Endothelial cell of umbilical vein (primary cell): Measurements from ENCODE around the gene ATG10. TPM values are rescaled to one million over a fixed set of nuclear protein-coding genes. Genes with fewer than 3 reads are reported as not detected.

Experiments used
- BruUV-seq: library from RNA; stranded (reverse); fragments of 400-500 nt; replicated peaks from 2 replicates; lab custom pipeline; 2021; lab: Mats Ljungman, UMichigan
- CTCF ChIA-PET: fragments of 300-600, 350-600 bp; sonication (Branson Sonifier 250); formaldehyde crosslinking; loops from one replicate; lab custom pipeline; 2021; ENCODE audit warnings: antibody characterized with exemption, inconsistent platforms; lab: Charles Lee
- POLR2A ChIA-PET: fragments of 300-600, 350-600 bp; sonication (Branson Sonifier 250); formaldehyde crosslinking; loops from one replicate; lab custom pipeline; 2021; ENCODE audit warnings: antibody characterized with exemption, inconsistent platforms; lab: Charles Lee
- DNase-seq: peaks from one replicate; pipeline ENCODE4 v3.0.0-alpha.2; 2011; ENCODE audit warnings: low read depth, low spot score
- FAIRE-seq: peaks from 2 replicates; lab custom pipeline; 2011; peaks lifted over from hg19 to GRCh38; lab: Jason Lieb, UNC
- H2AFZ ChIP-seq: 2 replicates; pipeline ENCODE4 v1.6.0; 2012; ENCODE audit warnings: low read depth, low read length, control low read depth, inconsistent platforms
- H3K27ac ChIP-seq: 2 replicates; pipeline ENCODE4 v1.5.1; 2011; ENCODE audit warnings: low read depth, mild to moderate bottlenecking, control low read depth, low read length, moderate library complexity; ENCODE audit not compliant: insufficient read depth
- H3K27me3 ChIP-seq, 2 experiments: 2 replicates each; pipeline versions ENCODE4 v1.6.0 to v1.6.1; 2011; ENCODE audit warnings: low read length in 2 of 2, mixed read lengths in 1 of 2; ENCODE audit not compliant: control insufficient read depth in 2 of 2, insufficient read depth in 2 of 2
- H3K36me3 ChIP-seq, 2 experiments: 2 replicates in 1 of 2; 3 replicates in 1 of 2; pipeline ENCODE4 v1.5.1; 2011; ENCODE audit warnings: low read length in 2 of 2, mild to moderate bottlenecking in 1 of 2, moderate library complexity in 1 of 2; ENCODE audit not compliant: control insufficient read depth in 2 of 2, insufficient read depth in 2 of 2; ENCODE audit errors: extremely low read depth in 1 of 2
- H3K4me1 ChIP-seq: 3 replicates; pipeline ENCODE4 v1.5.1; 2011; ENCODE audit warnings: mild to moderate bottlenecking, low read length; ENCODE audit not compliant: control insufficient read depth, insufficient read depth; ENCODE audit errors: extremely low read depth
- H3K4me2 ChIP-seq: 2 replicates; pipeline ENCODE4 v1.6.1; 2011; ENCODE audit warnings: low read length, control low read depth, mixed read lengths; ENCODE audit not compliant: insufficient read depth
- H3K4me3 ChIP-seq, 3 experiments: fragments of 200-600 bp in 1 of 3; sonication (generic), shearing (Covaris generic) in 1 of 3; replicated peaks in 1 of 3; 2 replicates each; pipeline ENCODE4 v1.5.1; 2011 to 2016; ENCODE audit warnings: control low read depth in 3 of 3, low read length in 3 of 3, mild to moderate bottlenecking in 2 of 3, inconsistent platforms in 1 of 3, low read depth in 1 of 3, moderate library complexity in 1 of 3; ENCODE audit not compliant: insufficient read depth in 1 of 3
- H3K79me2 ChIP-seq: 2 replicates; pipeline ENCODE4 v1.6.0; 2012; ENCODE audit warnings: low read length, inconsistent platforms; ENCODE audit not compliant: control insufficient read depth, insufficient read depth
- H3K9ac ChIP-seq: replicated peaks from 2 replicates; pipeline ENCODE3; 2011; ENCODE audit warnings: low read length, control low read depth; ENCODE audit not compliant: insufficient read depth; ENCODE audit errors: extremely low read depth
- H3K9me1 ChIP-seq: replicated peaks from 3 replicates; pipeline ENCODE4 v1.6.0; 2011; ENCODE audit warnings: mild to moderate bottlenecking, low read length; ENCODE audit not compliant: control insufficient read depth, insufficient read depth; ENCODE audit errors: extremely low read depth
- H3K9me3 ChIP-seq: replicated peaks from 2 replicates; pipeline ENCODE4 v1.5.1; 2012; ENCODE audit warnings: low read length, inconsistent platforms; ENCODE audit not compliant: control insufficient read depth, insufficient read depth
- H4K20me1 ChIP-seq: replicated peaks from 2 replicates; pipeline ENCODE3; 2011; ENCODE audit warnings: mild to moderate bottlenecking, low read length; ENCODE audit not compliant: control insufficient read depth, insufficient read depth; ENCODE audit errors: extremely low read depth
- EZH2 ChIP-seq: IDR thresholded peaks from 2 replicates; pipeline ENCODE4 v1.6.1; 2012; ENCODE audit warnings: borderline replicate concordance, low read depth, mild to moderate bottlenecking, moderate library complexity, low read length, inconsistent platforms; ENCODE audit not compliant: severe bottlenecking
- FOS ChIP-seq: IDR thresholded peaks from 2 replicates; pipeline ENCODE4 v1.6.1; 2011; ENCODE audit warnings: mild to moderate bottlenecking, low read length, moderate library complexity, borderline replicate concordance; ENCODE audit not compliant: insufficient read depth
- GATA2 ChIP-seq: IDR thresholded peaks from 2 replicates; pipeline ENCODE4 v1.7.0; 2011; ENCODE audit warnings: low read depth, mild to moderate bottlenecking, moderate library complexity, mixed read lengths, low read length; ENCODE audit not compliant: insufficient read length, insufficient read depth
- JUN ChIP-seq: IDR thresholded peaks from 2 replicates; pipeline ENCODE4 v1.6.1; 2011; ENCODE audit warnings: borderline replicate concordance, low read depth; ENCODE audit not compliant: insufficient read length, insufficient read depth
- MYC ChIP-seq: IDR thresholded peaks from one replicate; pipeline ENCODE4 v1.6.1; 2011; ENCODE audit warnings: mild to moderate bottlenecking, low read depth, low read length
- POLR2A ChIP-seq: IDR thresholded peaks from 2 replicates; pipeline ENCODE4 v1.6.1; 2012; ENCODE audit warnings: low read depth, mild to moderate bottlenecking, control low read depth, low read length
- POLR2AphosphoS5 ChIP-seq: IDR thresholded peaks from 2 replicates; pipeline ENCODE4 v1.6.1; 2012; ENCODE audit warnings: low read depth, mild to moderate bottlenecking, control low read depth, low read length, moderate library complexity; ENCODE audit not compliant: insufficient read depth
- dilution Hi-C: fragments of 300-500 bp; cut with MboI; formaldehyde crosslinking; loops from one replicate; pipeline ENCODE4 v1.15.0; 2019; ENCODE audit warnings: low sequenced_read_pairs; ENCODE audit not compliant: extremely low pct_ligation_motif_present
- intact Hi-C: fragments of 100-400 bp; cut with micrococcal nuclease; formaldehyde crosslinking; loops from one replicate; pipeline ENCODE4 v1.10.0; 2022
- polyA plus RNA-seq, 4 experiments: library from polyadenylated mRNA; depleted of rRNA in 3 of 4; stranded (reverse) in 3 of 4; unstranded in 1 of 4; fragments of >200 nt; gene quantifications; 2 replicates each; pipeline versions ENCODE4 v1.2.1 to v1.2.3, GENCODE V29; 2011 to 2012; ENCODE audit warnings: missing spikeins in 1 of 4
- total RNA-seq: library from RNA; stranded (reverse); gene quantifications from 2 replicates; pipeline ENCODE4 v1.2.3, GENCODE V29; 2021
- TF ChIP-seq, protein P1 (sequence below), 2 donors: IDR thresholded peaks; 1 replicate in 1 of 2; 2 replicates in 1 of 2; pipeline ENCODE4 v1.5.1; 2011; ENCODE audit warnings: low read length in 2 of 2, mild to moderate bottlenecking in 2 of 2, moderate library complexity in 2 of 2, control low read depth in 1 of 2, inconsistent platforms in 1 of 2, low read depth in 1 of 2; ENCODE audit not compliant: insufficient read depth in 1 of 2; ENCODE audit errors: extremely low read depth in 1 of 2
- TF ChIP-seq, protein P2 (sequence below): IDR thresholded peaks from 2 replicates; pipeline ENCODE4 v1.6.1; 2011; ENCODE audit not compliant: insufficient read depth, insufficient read length

The ATG10 gene
- total and polyA plus RNA-seq, 2 donors (not counting 3 experiments of a cell fraction or from before 2014, with no cell fraction given), result 1.6 to 3.9 TPM

DNA sequence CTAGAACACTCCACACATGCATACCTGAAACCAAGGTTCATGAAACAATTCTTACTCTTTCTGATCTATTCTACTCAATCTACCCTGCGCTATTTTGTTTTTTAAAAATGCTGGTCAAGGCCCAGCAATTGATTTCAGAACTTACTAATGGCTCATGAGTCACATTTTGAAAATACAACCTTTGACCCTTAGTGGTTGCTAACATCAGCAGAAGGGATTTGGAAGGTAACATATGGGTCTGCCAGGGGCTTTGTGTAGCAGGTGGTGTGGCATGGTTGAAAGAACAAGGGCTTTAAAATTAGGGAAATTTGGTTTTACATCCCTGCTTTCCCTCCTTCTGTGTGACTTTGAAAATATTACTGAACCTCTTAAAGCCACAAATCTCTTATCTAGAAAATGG, 101.4 kb downstream of the ATG10 start:
- dilution Hi-C loops (no loop called here), intact Hi-C loops (no loop called here)
- DNase-seq (no peak), FAIRE-seq (no peak)
- ChIA-PET POLR2A (no interaction called here), CTCF (no interaction called here)
- no peaks in the 10 kb centered on the region for H3K9me3 ChIP-seq
- no peak overlapping the region for H3K9ac ChIP-seq
- no peak overlapping the region for H3K4me3 ChIP-seq
- no TSS peak for BruUV-seq
- no peaks in the 10 kb centered on the region for H3K9me1 ChIP-seq
- H3K4me1 ChIP-seq, result no peaks in the 10 kb centered on the region
- no peaks in the 10 kb centered on the region for H3K36me3 ChIP-seq
- H3K4me2 ChIP-seq, result no peak overlapping the region
- no peaks in the 10 kb centered on the region for H3K27me3 ChIP-seq
- H4K20me1 ChIP-seq, result no peaks in the 10 kb centered on the region
- no peak overlapping the region for H3K27ac ChIP-seq
- no peak overlapping the region for H2AFZ ChIP-seq
- no peaks in the 10 kb centered on the region for H3K79me2 ChIP-seq
- TF ChIP-seq, protein P1, sequence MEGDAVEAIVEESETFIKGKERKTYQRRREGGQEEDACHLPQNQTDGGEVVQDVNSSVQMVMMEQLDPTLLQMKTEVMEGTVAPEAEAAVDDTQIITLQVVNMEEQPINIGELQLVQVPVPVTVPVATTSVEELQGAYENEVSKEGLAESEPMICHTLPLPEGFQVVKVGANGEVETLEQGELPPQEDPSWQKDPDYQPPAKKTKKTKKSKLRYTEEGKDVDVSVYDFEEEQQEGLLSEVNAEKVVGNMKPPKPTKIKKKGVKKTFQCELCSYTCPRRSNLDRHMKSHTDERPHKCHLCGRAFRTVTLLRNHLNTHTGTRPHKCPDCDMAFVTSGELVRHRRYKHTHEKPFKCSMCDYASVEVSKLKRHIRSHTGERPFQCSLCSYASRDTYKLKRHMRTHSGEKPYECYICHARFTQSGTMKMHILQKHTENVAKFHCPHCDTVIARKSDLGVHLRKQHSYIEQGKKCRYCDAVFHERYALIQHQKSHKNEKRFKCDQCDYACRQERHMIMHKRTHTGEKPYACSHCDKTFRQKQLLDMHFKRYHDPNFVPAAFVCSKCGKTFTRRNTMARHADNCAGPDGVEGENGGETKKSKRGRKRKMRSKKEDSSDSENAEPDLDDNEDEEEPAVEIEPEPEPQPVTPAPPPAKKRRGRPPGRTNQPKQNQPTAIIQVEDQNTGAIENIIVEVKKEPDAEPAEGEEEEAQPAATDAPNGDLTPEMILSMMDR (IDR thresholded peaks at IDR 0.05; ENCODE audit: extremely low read depth in 1 of 2, insufficient read depth in 1 of 2, low read depth in 1 of 2, low read length in 2 of 2), result no peak
- TF ChIP-seq JUN (no peak), EZH2 (no peak), MYC (no peak), POLR2A (no peak), FOS (no peak), GATA2 (no peak), POLR2AphosphoS5 (no peak)
- TF ChIP-seq, protein P2, sequence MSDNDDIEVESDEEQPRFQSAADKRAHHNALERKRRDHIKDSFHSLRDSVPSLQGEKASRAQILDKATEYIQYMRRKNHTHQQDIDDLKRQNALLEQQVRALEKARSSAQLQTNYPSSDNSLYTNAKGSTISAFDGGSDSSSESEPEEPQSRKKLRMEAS, result no peak
